Stimulated activated CD4-positive, alpha-beta T cell treated with anti-CD3 and anti-CD28 coated beads, TNF-alpha, amount 100 ng/mL, for 4 hours (primary cell): Measurements from ENCODE around the gene LZTR1.

Experiments
- DNase-seq, 3 experiments: peaks; one replicate each; pipeline ENCODE4 v3.0.0-alpha.2; 2020; ENCODE audit warnings: low read depth in 3 of 3

LZTR1 gene

GRCh38 chr22:21015466-21016006, 33.4 kb downstream of the LZTR1 start:
- DNase-seq: no peak

- DNase-seq: no peak
These were observed 34.7 kb downstream of the LZTR1 start for GRCh38 chr22:21016644-21017420.

GRCh38 chr22:21018314-21018713, 36.2 kb downstream of the LZTR1 start:
- DNase-seq: no peak

GRCh38 chr22:21020802-21021429, 38.8 kb downstream of the LZTR1 start:
- no peak for DNase-seq

- no peak for DNase-seq
These were observed 40.4 kb downstream of the LZTR1 start for GRCh38 chr22:21022507-21022906.

GRCh38 chr22:21022955-21023614, 41.0 kb downstream of the LZTR1 start:
- no peak for DNase-seq

GRCh38 chr22:21025266-21025665, 43.2 kb downstream of the LZTR1 start:
- no peak for DNase-seq

GRCh38 chr22:21025763-21026755, 44.0 kb downstream of the LZTR1 start:
- no peak for DNase-seq

- DNase-seq: no peak
These were observed 44.9 kb downstream of the LZTR1 start for GRCh38 chr22:21026783-21027692.

- DNase-seq: no peak
These were observed 46.5 kb downstream of the LZTR1 start for GRCh38 chr22:21028277-21029251.

- no peak for DNase-seq
These were observed 47.5 kb downstream of the LZTR1 start for GRCh38 chr22:21029486-21030025.

GRCh38 chr22:21030032-21030431, 47.9 kb downstream of the LZTR1 start:
- no peak for DNase-seq

- no peak for DNase-seq
These were observed 48.8 kb downstream of the LZTR1 start for GRCh38 chr22:21030621-21031544.

GRCh38 chr22:21031545-21032036, 49.5 kb downstream of the LZTR1 start:
- DNase-seq: no peak

- no peak for DNase-seq
These were observed 50.2 kb downstream of the LZTR1 start, which contains the start of gene SLC7A4 for GRCh38 chr22:21032037-21032867. TSS of gene SLC7A4 (minus strand) at chr22:21032561. CDS start at chr22:21031812, 749 bp downstream.

GRCh38 chr22:21032868-21033688, 51.0 kb downstream of the LZTR1 start:
- DNase-seq: no peak
